SU-DHL-6 (cell line): ENCODE measurements around the gene EPB41L2.
"Not testable (repeated sequence)": the region's sequence is repeated elsewhere in the genome, so short reads cannot be mapped to it uniquely, and the experiment has no call there.

Experiments
- H2AFZ ChIP-seq: fragments of 200-600 bp; sonication (generic); 2 replicates; pipeline ENCODE4 v1.6.1; 2014; ENCODE audit warnings: low read depth, mild to moderate bottlenecking, moderate library complexity, mixed read lengths, antibody characterized with exemption, low read length; ENCODE audit not compliant: severe bottlenecking
- H3F3A ChIP-seq: fragments of 200-600 bp; shearing (Covaris generic); 2 replicates; pipeline ENCODE4 v1.6.0; 2016; ENCODE audit warnings: antibody characterized with exemption, mild to moderate bottlenecking; ENCODE audit not compliant: insufficient read depth
- H3K27ac ChIP-seq: fragments of 200-600 bp; sonication (generic); 2 replicates; pipeline ENCODE4 v1.5.1; 2016; ENCODE audit warnings: low read depth, mild to moderate bottlenecking, low read length, moderate library complexity, mixed read lengths
- H3K27me3 ChIP-seq: fragments of 200-600 bp; sonication (generic), shearing (Covaris generic); 2 replicates; pipeline ENCODE4 v1.6.0; 2014; ENCODE audit warnings: mild to moderate bottlenecking, low read length
- H3K36me3 ChIP-seq: fragments of 200-600 bp; sonication (generic); 2 replicates; pipeline ENCODE4 v1.6.1; 2014; ENCODE audit warnings: mild to moderate bottlenecking, low read length, mixed read lengths
- H3K4me2 ChIP-seq: fragments of 300-600, 200-600 bp; shearing (Covaris generic), sonication (generic); 2 replicates; pipeline ENCODE4 v1.6.0; 2014; ENCODE audit warnings: low read length, low read depth, mild to moderate bottlenecking; ENCODE audit not compliant: poor library complexity, severe bottlenecking
- H3K4me3 ChIP-seq: fragments of 200-600 bp; sonication (generic); 2 replicates; pipeline ENCODE4 v1.5.1; 2014; ENCODE audit warnings: antibody characterized with exemption, low read length, mild to moderate bottlenecking, mixed read lengths; ENCODE audit not compliant: insufficient read depth, poor library complexity, severe bottlenecking
- H3K79me2 ChIP-seq: fragments of 200-600 bp; sonication (generic); 2 replicates; pipeline ENCODE4 v1.6.1; 2014; ENCODE audit warnings: mild to moderate bottlenecking, low read length, moderate library complexity; ENCODE audit not compliant: insufficient read depth
- H3K9ac ChIP-seq: fragments of 200-600 bp; sonication (generic); 2 replicates; pipeline ENCODE4 v1.7.0; 2014; ENCODE audit warnings: mild to moderate bottlenecking, low read length
- H3K9me2 ChIP-seq: fragments of 200-600 bp; sonication (generic); replicated peaks from 2 replicates; pipeline ENCODE4 v1.6.1; 2014; ENCODE audit warnings: low read length; ENCODE audit not compliant: insufficient read depth
- H3K9me3 ChIP-seq: fragments of 200-600 bp; sonication (generic); 2 replicates; pipeline ENCODE4 v1.6.1; 2014; ENCODE audit warnings: low read length, mixed read lengths; ENCODE audit not compliant: insufficient read depth
- H4K20me1 ChIP-seq: fragments of 200-600 bp; sonication (generic); 2 replicates; pipeline ENCODE4 v1.6.1; 2014; ENCODE audit warnings: low read depth, mild to moderate bottlenecking, antibody characterized with exemption, low read length, moderate library complexity, mixed read lengths
- CTCF ChIP-seq: fragments of 200-600 bp; sonication (generic); IDR thresholded peaks from one replicate; pipeline ENCODE4 v1.5.1; 2017; ENCODE audit warnings: antibody characterized with exemption, mild to moderate bottlenecking, low read length, moderate library complexity; ENCODE audit not compliant: insufficient read depth, poor library complexity, severe bottlenecking
- EZH2phosphoT487 ChIP-seq: fragments of 200-600 bp; sonication (generic), shearing (Covaris generic); conservative IDR thresholded peaks from 2 replicates; pipeline ENCODE4 v1.6.1; 2018; ENCODE audit warnings: mild to moderate bottlenecking, antibody characterized with exemption, low read length, moderate library complexity, mixed read lengths

Gene EPB41L2

GRCh38 chr6:130920969-130921368, 142.1 kb downstream of the EPB41L2 start:
- H3K27me3 ChIP-seq, result no peaks in the 10 kb centered on the region
- no peak overlapping the region for H3K4me3 ChIP-seq
- no peak overlapping the region for H3K27ac ChIP-seq
- no peaks in the 10 kb centered on the region for H3K36me3 ChIP-seq
- H3K9me2 ChIP-seq, result no peaks in the 10 kb centered on the region
- no peaks in the 10 kb centered on the region for H3K9me3 ChIP-seq
- H3K9ac ChIP-seq, result no peak overlapping the region
- TF ChIP-seq EZH2phosphoT487 (no peak), CTCF (no peak)
- H3K79me2 ChIP-seq, result no peaks in the 10 kb centered on the region
- H4K20me1 ChIP-seq, result no peaks in the 10 kb centered on the region
- H3K4me2 ChIP-seq, result no peak overlapping the region
- no peaks in the 10 kb centered on the region for H3F3A ChIP-seq
- no peak overlapping the region for H2AFZ ChIP-seq

GRCh38 chr6:130918171-130918570, 144.9 kb downstream of the EPB41L2 start:
- Histone ChIP-seq H3K4me2 (no peak overlapping the region), H3K9ac (no peak overlapping the region), H3K9me3 (no peaks in the 10 kb centered on the region), H3K27me3 (no peaks in the 10 kb centered on the region), H2AFZ (no peak overlapping the region), H3K27ac (no peak overlapping the region), H3K4me3 (no peak overlapping the region), H3K36me3 (no peaks in the 10 kb centered on the region), H3K79me2 (no peaks in the 10 kb centered on the region), H3K9me2 (no peaks in the 10 kb centered on the region), H3F3A (no peaks in the 10 kb centered on the region), H4K20me1 (no peaks in the 10 kb centered on the region)
- TF ChIP-seq EZH2phosphoT487, result no peak
- no peak for TF ChIP-seq CTCF

- not testable (repeated sequence) for H3F3A ChIP-seq, H3K27me3 ChIP-seq, H3K9ac ChIP-seq, H2AFZ ChIP-seq, H3K79me2 ChIP-seq, H4K20me1 ChIP-seq, H3K4me2 ChIP-seq, H3K9me3 ChIP-seq, H3K36me3 ChIP-seq, H3K4me3 ChIP-seq, H3K9me2 ChIP-seq, H3K27ac ChIP-seq
Observed at GRCh38 chr6:130915606-130916005, 147.4 kb downstream of the EPB41L2 start.

- Histone ChIP-seq H3K9me2 (no peaks in the 10 kb centered on the region), H3K27me3 (no peaks in the 10 kb centered on the region), H3K4me2 (no peak overlapping the region), H3K27ac (no peak overlapping the region), H3K9me3 (no peaks in the 10 kb centered on the region), H2AFZ (no peak overlapping the region), H3F3A (no peaks in the 10 kb centered on the region), H3K79me2 (no peaks in the 10 kb centered on the region), H3K36me3 (no peaks in the 10 kb centered on the region), H4K20me1 (no peaks in the 10 kb centered on the region), H3K4me3 (no peak overlapping the region), H3K9ac (no peak overlapping the region)
- TF ChIP-seq CTCF, result no peak
- no peak for TF ChIP-seq EZH2phosphoT487
Observed at GRCh38 chr6:130913120-130913519, 149.9 kb downstream of the EPB41L2 start.
